Fibroblast of gingiva (primary cell): Measurements from ENCODE around the gene TRIM24.

Source experiments
- DNase-seq: peaks from one replicate; pipeline ENCODE4 v3.0.0-alpha.2; 2011; ENCODE audit warnings: low read depth

The TRIM24 gene

GRCh38 chr7:138625084-138625848, 165.2 kb downstream of the TRIM24 start:
- no peak for DNase-seq

- DNase-seq = no peak
Measured at GRCh38 chr7:138625849-138626230, 165.8 kb downstream of the TRIM24 start.

GRCh38 chr7:138626846-138627245, 166.8 kb downstream of the TRIM24 start:
- no peak for DNase-seq

- DNase-seq = no peak
Measured at GRCh38 chr7:138627361-138627760, 167.3 kb downstream of the TRIM24 start.

GRCh38 chr7:138630059-138630610, 170.1 kb downstream of the TRIM24 start:
- no peak for DNase-seq

- no peak for DNase-seq
Measured at GRCh38 chr7:138632384-138632783, 172.3 kb downstream of the TRIM24 start.

- no peak for DNase-seq
Measured at GRCh38 chr7:138632826-138633602, 173.0 kb downstream of the TRIM24 start.
